Ureter (tissue), 1 donor: ENCODE results near the gene CCNYL1. TPM values are rescaled to one million over a fixed set of nuclear protein-coding genes. Genes with fewer than 3 reads are reported as not detected.
"Not testable (repeated sequence)": the region's sequence is repeated elsewhere in the genome, so short reads cannot be mapped to it uniquely, and the experiment has no call there.

Experiments used
- DNase-seq: peaks from one replicate; pipeline ENCODE4 v3.0.0-alpha.2; 2020; ENCODE audit warnings: low spot score
- total RNA-seq: library from RNA; stranded (reverse); gene quantifications from one replicate; pipeline ENCODE4 v1.2.4, GENCODE V29; 2023
- donor health status: DM: yes; HTN: yes; CAD: no.

CCNYL1 gene
- total RNA-seq, 1 donor from 2014 or later = 21.1 TPM

DNA sequence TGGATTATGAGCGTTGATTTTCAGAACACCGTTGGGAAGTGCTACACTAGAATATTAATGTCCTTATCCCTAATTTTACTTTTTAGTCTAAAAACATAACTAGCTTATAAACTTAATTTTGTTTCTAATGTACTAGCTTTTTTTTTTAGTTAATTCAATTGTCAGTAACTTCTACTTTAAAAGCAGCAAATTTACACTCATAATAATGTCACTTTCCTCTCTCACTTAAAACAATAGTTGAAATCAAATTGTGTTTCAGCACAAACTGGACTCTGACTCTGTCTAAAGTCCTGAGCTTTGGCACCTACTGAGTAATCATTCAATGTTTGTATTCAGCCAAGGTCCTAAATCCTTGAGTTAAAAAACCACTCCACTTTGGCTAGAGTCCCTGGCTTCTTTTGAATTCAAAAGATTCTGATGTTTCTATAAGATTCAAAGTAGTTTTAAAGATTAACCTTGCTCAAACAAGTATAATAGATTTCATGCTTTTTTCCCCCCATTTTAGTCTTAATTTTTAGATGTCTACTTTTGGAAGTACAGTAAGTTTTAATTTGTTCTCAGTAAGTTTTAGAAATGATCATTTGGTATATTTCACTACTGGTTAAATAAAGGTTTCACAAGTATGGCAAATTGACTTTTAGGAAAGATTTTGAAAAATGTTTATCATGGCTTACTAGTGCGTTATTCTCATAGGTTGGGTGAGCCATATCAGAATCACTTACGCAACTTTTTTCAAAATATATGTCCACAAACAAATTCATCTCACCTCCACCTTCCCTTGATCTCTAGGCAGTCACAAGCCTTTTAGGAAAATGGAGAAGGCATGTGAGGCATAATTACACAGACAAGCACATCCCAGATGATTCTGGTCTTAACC, 23.4 kb downstream of the CCNYL1 start:
- DNase-seq = no peak

DNA sequence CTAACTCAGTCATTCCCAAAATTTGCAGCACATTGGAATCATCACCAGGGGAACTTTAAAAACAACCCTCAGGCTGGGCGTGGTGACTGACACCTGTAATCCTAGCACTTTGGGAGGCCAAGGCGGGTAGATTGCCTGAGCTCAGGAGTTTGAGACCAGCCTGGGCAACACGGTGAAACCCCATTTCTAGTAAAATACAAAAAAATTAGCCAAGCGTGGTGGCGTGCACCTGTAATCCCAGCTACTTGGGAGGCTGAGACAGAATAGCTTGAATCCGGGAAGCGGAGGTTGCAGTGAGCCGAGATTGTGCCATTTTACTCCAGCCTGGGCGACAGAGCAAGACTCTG, 24.0 kb downstream of the CCNYL1 start:
- not testable (repeated sequence) for DNase-seq

DNA sequence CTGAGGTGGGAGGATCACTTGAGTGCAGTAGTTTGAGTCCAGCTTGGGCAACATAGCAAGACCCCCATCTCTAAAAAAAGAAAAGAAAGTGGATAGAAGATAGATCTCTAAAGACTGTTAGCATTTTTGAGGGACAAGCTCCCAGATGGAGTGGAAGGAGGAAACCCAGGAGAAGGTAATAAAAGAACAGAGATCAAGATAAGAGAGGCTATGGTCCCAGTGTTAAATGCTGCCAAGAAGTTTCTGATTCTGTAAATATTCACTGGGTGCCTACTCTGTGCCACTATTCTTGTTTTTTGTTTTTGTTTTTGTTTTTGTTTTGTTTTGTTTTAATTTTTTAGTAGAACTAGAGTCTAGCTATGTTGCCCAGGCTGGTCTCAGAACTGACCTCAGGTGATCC, 32.1 kb downstream of the CCNYL1 start:
- no peak for DNase-seq

DNA sequence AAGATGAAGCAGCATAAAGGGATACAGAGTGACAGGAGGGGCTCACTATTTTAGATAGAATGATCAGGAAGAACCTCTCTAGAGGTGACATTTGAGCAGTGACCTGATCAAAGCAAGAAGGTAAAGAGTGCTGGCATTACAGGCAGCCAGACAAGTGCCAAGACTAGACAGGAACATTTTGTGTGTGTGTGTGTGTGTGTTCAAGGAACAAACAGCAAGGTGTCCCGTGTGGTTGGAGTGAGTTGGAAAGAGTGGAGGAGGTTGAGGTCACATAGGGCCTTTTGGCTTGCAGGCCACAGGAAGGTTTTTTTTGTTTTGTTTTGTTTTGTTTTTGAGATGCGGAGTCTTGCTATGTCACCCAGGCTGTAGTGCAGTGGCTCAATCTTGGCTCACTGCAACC, 32.6 kb downstream of the CCNYL1 start:
- DNase-seq = no peak

DNA sequence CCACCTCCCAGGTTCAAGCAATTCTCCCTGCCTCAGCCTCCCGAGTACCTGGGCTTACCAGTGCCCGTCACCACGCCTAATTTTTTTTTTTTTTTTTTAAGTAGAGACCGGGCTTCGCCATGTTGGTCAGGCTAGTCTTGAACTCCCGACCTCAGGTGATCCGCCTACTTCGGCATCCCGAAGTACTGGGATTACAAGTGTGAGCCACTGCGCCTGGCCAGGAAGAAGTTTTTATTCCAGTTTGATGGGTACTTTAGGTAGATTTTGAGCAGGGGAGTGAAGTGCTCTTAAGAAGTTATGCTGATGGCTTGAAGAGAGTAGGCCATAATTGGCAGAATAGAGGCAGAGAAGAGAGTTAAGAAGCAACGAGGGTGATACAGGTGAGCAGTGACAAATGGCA, 33.0 kb downstream of the CCNYL1 start:
- no peak for DNase-seq

DNA sequence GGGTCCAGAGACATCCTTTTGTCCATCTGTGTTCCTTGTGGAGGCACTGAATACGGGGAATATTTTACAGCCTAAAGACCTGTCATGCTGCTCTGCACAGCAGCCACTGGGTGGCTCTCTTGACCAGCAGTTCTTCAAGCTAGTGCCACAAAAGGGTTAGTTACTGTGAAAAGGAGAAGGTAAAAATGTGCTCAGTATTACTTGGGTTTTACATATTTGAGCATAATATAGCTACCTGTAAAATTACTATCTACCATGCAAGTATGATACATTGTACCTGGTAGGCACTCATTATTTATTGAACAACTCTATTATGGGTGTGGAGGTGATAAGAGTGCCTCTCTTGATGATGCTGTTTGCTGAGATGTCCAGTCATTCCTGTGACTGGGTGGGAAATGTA, 34.7 kb downstream of the CCNYL1 start:
- peak; percentile 54 for DNase-seq

DNA sequence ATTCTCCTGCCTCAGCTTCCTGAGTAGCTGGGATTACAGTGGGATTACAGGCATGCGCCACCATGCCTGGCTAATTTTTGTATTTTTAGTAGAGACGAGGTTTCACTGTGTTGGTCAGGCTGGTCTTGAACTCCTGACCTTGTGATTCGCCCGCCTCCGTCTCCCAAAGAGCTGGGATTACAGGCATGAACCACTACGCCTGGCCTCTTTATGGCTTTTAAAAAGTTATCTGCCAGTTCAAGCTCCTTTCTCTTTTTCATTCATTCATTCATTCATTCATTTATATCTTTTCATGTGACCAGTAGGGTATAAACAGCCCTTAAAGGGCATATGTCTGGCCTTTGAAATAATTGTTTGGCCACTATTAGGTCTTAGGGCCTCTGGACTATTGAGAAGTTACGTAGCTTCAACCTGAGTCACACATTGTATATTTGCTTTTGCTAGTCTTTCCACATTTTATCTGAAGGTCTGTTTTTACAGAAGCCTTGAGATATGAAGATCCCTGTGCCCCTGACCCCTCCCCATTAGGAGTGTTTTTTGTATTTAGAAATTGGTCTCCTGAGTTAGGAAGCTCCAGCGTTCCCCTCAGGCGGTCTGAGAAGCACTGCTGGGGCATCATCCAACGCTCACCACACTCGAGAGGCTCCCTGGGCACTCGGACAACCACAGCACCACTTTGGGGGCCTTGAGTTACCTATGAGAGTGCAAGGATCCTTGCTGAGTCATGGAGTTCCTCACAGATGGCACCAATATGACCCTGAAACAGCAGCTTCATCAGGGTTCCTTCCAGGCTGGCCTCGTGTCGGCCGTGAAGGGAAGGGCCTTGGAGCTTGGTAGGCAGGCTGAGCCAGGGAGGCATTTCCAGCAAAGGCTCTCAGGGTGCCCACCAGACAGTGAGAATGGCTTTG, 36.5 kb downstream of the CCNYL1 start:
- no peak for DNase-seq

DNA sequence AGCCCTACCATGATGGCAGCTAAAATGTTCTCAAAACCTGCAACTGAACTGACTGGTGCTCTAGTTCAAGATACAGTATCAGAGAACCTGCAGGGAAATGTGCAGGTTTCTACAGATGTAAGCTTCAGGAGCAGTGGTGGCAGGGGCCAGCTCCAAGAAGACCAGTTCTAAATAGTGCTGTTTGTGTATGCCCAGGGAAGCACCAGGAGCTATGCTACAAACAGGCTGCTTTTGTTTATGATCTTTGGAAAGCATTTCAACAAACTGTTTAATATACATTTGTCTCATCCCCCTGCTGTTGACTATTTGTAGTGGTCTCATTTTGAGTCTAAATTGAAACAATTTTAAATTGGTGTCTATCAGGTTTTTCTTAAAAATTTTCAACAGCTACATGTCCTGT, 37.6 kb downstream of the CCNYL1 start:
- DNase-seq = no peak

DNA sequence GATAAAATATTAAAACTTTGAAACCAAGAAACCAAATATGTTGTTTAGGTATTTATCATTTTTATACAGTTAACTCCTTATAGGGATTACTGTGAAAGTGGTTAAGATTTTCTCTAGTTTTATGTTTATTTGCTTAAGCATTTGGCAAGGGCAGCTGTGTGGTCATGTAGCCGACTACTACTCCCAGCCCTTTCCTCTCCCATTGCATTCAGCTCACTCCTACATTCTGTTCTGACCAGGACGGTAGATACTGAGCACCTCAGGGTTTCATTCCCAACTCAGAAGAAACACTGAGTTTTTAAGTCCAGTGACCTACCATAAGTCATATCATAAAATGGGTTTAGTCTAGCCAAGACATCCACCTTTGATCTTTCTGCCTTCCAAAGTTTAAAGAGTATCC, 38.4 kb downstream of the CCNYL1 start:
- no peak for DNase-seq

DNA sequence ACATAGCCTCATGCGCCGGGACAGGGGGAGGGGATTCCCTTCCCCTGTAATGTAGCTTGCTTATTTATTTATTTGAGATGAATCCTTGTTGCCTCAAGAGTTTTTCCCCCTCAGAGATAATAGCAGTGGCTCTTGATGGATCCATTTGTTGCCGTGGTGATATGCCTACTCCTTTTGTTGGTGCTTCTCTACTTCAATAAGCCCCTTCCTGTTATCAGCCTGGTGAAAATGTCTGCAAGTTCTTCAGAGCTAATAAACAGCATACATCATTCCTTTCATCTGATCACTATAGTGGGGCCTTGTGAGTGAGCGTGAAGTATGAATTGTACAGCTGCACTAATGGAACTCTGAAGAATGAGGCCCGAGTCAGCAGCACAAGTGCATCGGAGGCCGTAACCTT, 38.9 kb downstream of the CCNYL1 start:
- DNase-seq = no peak

DNA sequence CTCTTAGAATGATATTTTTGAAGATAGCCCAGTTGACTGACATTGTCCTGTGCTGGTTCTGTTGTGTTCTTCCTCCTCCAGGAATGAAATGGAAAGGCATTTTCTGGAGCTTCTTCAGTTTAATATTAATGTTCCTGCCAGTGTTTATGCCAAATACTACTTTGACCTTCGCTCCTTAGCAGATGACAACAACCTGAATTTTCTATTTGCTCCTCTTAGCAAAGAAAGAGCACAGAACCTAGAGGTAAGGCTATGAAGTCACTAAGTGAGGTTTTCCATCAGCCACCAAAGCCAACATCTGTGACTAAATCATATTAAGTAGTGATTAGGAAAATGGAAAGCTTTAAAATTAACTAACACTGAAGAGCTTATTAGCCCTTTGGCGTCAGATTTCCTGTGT, 39.4 kb downstream of the CCNYL1 start:
- DNase-seq = no peak

DNA sequence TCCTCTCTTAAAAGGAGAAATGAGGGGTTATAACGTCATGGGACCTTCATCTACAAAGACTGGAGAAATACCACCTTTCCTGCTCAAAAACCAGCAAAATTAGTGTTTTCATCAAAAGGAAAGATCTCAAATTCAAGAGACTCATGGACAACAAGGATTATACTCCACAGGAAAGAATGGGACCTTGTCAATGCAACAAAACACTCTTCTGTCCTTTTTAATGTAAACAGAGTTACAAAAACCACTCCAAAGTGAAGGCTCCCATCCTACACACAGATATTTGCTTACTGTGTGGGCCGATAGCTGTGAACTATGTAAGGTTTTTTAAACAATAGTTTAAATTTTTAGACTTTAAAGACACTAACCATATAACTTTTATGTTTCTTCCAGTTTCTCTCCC, 42.2 kb downstream of the CCNYL1 start:
- not testable (repeated sequence) for DNase-seq

DNA sequence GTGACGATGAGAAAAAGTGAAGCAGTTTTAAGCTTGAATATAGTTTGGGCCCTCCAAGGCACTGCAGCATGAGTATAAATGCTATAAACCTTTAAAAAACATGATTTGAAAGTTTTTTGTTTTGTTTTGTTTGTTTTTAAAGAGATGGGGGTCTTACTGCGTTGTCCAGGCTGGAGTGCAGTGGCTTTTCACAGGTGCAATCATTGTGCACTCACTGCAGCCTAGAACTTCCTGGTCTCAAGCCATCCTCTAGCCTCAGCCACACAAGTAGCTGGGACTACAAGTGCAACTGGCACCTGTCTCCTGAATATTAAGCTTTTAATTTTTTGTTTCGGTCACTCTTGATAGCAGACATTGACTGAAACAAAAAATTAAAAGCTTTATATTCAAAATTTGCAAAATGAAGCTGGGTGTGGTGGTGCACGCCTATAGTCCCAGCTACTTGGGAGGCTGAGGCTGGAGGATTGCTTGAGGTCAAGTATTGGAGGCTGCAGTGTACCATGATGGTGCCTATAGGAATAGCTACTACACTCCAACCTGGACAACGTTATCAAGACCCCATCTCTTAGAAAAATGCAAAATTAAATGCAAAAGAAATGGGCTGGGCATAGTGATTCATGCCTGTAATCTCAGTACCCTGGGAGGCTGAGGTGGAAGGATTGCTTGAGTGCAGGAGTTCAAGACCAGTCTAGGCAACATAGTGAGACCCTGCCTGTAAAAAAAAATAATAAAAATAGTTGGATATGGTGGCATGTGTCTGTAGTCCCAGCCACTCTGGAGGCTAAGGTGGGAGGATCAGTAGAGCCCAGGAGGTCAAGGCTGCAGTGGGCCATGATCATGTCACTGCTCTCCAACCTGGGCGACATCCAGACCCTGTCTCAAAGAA, 43.3 kb downstream of the CCNYL1 start:
- no peak for DNase-seq

DNA sequence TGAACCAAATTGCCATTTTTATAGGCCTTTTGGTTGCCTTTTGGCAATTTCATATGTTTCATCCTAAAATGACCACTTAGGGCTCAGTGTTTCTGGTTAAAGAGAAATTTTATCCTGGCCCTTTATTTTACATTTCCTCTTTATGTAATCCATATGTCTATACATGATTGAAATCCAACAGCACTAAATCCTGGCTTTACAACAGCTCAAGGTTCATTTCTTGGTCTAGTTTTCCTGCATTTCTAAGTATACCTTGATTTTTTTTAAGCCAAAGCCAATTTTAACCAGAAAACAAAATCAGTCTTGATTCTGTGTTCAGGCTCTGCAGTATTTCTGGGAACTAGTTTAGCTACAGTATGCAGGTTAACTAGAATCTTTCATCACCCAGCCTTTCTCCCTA, 46.6 kb downstream of the CCNYL1 start:
- no peak for DNase-seq

DNA sequence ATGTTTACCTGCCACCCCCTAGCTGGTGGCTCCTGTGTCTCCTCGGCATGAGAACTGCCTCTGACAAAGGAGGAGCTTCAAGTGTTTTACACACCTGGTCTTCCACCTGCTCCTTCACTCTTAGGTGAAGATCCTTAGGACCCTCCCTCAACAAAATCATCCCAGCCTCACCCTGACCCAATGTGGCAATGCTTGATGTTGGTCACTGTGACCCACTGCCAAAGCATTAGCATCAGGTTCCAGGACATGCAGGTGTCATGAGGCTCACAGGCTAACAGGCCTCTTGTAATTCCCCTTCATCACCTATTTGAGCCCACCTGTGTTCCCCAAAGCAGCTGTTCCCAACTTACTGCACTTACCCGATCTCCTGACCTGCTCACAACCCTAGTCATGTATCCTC, 48.5 kb downstream of the CCNYL1 start:
- no peak for DNase-seq

DNA sequence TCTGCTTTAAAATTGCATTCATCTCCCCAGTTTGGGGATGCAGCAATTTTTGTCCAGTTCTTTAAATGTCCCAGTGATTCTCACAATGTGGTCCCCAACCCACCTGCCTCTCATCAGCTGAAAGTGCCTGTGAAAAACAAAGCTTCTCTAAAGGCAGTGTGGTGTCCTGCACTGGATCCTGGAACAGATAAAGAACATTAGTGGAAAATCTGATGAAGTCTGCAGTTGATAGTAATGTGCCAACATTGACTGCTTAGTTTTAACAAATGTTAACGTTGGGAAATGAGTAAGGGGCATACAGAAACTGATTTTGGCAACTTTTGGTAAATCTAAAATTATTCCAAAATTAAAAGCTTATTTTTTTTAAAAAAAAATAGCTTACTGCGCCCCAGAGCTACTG, 49.0 kb downstream of the CCNYL1 start:
- no peak for DNase-seq

DNA sequence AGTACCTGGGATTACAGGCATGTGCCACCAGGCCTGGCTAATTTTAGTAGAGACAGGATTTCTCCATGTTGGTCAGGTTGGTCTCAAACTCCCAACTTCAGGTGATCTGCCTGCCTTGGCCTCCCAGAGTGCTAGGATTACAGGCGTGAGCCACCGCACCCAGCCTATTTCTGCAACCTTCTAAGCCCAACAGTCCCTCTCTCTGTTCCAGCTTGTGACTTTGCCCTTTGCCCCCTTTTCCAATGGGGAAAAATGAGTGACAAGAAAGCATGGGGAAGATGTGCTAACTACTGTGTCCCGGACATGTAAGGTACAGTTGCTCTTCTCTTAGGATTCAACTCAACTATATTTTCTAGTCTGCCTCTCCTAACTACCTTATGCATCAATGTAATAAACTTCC, 50.0 kb downstream of the CCNYL1 start:
- DNase-seq = not testable (repeated sequence)

DNA sequence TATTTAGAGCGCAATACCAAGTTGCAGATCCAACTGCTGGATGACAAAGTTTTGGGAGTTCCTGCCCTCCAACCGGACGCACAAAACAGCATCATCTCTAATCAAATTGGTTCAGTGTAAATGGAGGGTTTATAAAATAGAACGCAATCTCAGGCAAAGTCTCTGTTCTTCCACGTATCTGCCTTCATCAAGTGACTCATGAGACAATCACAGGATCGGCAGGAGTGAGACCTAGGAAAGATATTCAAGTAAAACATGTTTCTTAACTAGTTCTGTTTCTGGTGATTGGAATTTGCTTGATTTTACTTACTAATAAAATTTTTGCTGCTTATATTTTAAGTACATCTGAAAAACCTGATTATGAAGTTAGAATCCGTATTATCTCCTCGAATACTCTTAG, 50.7 kb downstream of the CCNYL1 start:
- no peak for DNase-seq

DNA sequence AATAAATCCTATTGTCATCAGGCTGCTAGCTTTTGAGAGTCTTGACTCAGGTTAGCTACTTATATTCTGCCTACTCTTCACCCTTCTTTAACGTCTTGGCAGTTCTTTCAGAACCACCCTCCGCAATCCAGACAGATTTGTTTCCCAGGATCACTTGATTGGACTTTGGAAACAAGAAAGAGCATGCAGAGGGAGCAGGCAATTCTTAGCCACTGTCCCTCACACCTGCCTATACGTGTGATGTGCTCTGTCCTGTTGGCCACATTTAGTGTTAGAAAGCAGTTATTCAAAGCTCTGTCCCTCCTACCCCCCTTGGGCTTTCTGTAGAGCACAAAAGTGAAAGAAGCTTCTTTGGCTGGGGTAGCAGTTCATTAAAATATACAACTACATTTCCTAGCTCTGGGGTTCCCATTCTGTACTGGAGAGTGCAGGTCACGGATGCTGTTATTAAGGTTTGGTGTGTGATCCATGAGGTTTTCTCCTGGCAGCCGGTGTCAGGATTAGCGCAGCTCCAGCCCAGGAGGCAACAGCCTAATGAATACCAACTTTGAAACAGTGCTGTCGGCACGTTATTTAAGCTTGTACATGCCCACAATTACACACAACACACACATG, 52.0 kb downstream of the CCNYL1 start:
- no peak for DNase-seq

DNA sequence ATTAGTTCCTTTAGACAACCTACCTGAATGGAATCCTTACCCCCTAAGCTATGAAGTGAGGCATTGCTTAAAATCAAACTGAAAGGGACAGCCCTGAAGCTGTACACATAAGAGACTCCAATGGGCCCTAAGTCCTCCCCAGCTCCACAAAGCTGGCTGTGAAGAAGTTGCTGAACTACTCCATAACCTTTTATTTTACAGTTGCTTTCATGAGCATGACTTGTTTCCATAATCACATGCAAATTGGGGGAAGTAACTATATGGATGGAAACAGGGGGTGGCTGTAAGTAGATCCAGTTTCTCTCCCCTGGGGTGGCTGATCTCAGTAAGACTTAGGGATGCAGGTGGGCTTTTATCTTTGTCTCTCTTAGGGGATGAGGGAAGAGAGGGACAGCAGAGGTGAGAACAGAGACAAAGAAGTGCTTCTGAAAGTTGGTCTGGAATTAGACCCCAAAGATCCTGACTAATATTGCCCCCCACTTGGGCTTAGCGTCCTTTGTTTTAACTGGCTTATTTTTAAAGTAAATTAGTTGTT, 52.7 kb downstream of the CCNYL1 start:
- no peak for DNase-seq

DNA sequence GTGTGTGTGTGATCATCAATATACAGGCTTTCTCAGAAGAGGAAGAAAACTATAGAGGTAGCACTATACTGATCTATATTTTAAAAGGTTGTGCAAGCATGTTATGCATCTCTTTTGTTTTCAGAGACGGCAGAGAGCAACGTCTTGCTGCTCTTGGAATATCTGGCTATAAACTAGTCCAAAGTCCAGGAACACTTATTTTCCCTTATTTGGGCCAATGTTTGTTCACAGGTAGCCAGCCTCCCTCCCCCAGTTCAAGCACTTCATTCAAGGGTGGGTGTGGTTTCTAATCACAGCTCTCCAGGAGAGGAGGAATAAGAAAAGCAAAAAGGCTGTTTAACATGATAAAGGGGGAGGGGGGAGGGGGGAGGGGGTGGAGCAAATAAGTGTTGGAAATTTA, 54.1 kb downstream of the CCNYL1 start:
- DNase-seq = no peak
